HFFc6 (cell line): ENCODE data around the gene BRD3. TPM values are rescaled to one million over a fixed set of nuclear protein-coding genes. Genes with fewer than 3 reads are reported as not detected.
A peak's percentile ranks its signal among the peaks of the same experiment; 100 is the strongest.

Source experiments
- DNase-seq: peaks from one replicate; pipeline ENCODE4 v3.0.0-alpha.2; 2018
- H3K27ac Mint-ChIP-seq: 2 replicates; pipeline ENCODE4 v1.8.0; 2020; ENCODE audit warnings: mild to moderate bottlenecking, mixed read lengths
- H3K27me3 Mint-ChIP-seq: 2 replicates; pipeline ENCODE4 v1.8.0; 2021; ENCODE audit warnings: mild to moderate bottlenecking, moderate library complexity, mixed read lengths; ENCODE audit not compliant: insufficient read depth
- H3K36me3 Mint-ChIP-seq: 2 replicates; pipeline ENCODE4 v1.8.0; 2021; ENCODE audit warnings: low read depth, mixed read lengths
- H3K4me1 Mint-ChIP-seq: 2 replicates; pipeline ENCODE4 v1.8.0; 2020; ENCODE audit warnings: low read depth, mixed read lengths
- H3K4me3 Mint-ChIP-seq: 2 replicates; pipeline ENCODE4 v1.8.0; 2020; ENCODE audit warnings: mild to moderate bottlenecking, moderate library complexity, mixed read lengths
- H3K9me3 Mint-ChIP-seq: 2 replicates; pipeline ENCODE4 v1.8.0; 2020; ENCODE audit warnings: mild to moderate bottlenecking, mixed read lengths
- total RNA-seq, 6 experiments: library from RNA; stranded (reverse); fragmentation: NEBNext Ultra II Directional; extraction: Animal tissue kit (Norgen Biotek cat#: 25700); gene quantifications; 2 replicates in 1 of 6; 3 replicates in 5 of 6; pipeline ENCODE4 v1.2.3, GENCODE V29; 2021
- TF ChIP-seq, protein P1 (sequence below): fragments of 200-600 bp; sonication (generic); IDR thresholded peaks from 2 replicates; pipeline ENCODE4 v1.5.0; 2021; ENCODE audit warnings: antibody characterized with exemption, mild to moderate bottlenecking

Gene BRD3
- total RNA-seq, 6 experiments from 2014 or later = 17.1 to 20.9 (median 18.6) TPM

DNA sequence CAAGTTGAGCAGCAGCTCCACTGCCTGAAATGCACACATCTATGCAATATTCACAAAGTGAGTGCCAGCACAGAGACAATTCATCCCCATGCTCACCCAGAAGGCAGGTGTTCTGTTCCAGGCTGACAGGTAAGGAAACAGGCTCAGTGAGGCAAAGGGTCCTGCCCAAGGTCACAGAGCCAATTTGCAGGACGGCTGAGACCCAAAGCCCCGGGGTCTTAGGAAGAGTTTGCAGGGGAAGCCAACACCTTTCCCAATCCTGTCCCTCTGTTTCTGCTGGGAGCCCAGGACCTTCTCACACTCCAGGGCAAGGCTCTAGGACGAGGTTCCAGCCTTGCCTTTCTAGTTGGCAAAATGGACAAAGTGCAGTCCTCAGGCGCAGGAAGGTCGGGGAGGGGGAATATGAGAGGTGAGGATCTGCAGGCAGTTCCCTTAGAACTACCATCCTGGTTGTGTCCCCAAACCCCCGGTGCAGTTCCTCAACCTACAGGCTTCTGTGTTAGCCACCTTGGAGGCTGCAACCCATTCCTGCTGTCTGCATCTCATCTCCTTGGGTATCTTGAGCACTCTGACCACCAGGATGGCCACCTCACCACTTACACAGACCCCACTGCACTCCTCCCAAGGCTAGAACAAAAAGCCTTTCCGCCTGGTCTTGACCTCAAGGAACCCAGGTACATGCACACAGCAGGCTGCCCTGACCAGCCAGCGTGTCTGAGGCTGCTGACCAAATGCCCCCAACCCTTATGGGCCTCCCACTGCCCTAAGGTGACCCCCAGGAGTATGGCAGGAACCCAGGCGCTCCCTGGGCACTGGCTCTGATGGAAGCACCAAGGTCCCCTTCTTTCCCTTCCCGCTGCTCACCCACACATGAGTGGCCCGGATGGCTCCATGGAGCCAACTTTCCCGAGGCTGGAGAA lies 1.9 kb upstream of the BRD3 start:
- Mint-ChIP-seq H3K36me3 (no peaks in the 10 kb centered on the region), H3K4me1 (peaks cover 22% of the 10 kb centered on the region), H3K9me3 (peaks cover 2% of the 10 kb centered on the region; the same call in 1 of the 2 replicates), H3K27ac (no peak overlapping the region), H3K27me3 (peaks cover 49% of the 10 kb centered on the region), H3K4me3 (peak overlapping the region; percentile 88)
- TF ChIP-seq, protein P1, sequence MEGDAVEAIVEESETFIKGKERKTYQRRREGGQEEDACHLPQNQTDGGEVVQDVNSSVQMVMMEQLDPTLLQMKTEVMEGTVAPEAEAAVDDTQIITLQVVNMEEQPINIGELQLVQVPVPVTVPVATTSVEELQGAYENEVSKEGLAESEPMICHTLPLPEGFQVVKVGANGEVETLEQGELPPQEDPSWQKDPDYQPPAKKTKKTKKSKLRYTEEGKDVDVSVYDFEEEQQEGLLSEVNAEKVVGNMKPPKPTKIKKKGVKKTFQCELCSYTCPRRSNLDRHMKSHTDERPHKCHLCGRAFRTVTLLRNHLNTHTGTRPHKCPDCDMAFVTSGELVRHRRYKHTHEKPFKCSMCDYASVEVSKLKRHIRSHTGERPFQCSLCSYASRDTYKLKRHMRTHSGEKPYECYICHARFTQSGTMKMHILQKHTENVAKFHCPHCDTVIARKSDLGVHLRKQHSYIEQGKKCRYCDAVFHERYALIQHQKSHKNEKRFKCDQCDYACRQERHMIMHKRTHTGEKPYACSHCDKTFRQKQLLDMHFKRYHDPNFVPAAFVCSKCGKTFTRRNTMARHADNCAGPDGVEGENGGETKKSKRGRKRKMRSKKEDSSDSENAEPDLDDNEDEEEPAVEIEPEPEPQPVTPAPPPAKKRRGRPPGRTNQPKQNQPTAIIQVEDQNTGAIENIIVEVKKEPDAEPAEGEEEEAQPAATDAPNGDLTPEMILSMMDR = no peak
- no peak for DNase-seq

DNA sequence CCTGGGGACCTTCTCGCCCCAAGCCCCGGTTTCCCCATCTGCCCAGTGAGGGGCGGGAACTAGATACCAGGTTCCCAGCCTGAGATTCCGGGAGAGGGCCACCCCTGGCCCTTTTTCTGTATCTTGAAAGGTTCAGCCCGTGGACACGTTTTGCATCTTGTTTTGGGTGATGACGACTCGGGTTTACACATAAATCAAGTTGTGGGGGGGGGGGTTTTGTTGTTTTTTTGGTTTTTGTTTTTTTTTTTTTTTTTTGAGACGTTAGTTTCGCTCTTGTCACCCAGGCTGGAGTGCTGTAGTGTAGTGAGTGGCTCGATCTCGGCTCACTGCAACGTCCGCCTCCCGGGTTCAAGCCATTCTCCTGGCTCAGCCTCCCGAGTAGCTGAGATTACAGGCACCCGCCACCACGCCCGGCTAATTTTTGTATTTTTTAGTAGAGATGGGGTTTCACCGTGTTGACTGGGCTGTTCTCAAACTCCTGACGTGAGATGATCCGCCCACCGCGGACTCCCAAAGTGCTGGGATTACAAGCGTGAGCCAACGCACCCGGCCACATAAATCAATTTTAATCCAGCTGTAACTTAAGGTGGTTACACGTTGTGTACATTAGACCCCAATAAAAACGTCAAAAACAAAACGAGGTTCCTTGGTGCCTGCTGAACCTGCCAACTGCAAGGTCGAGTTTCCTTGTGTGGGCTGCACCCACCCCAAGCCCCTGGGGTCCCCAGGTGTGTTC lies 1.1 kb upstream of the BRD3 start:
- no peaks in the 10 kb centered on the region for H3K36me3 Mint-ChIP-seq
- no peak for DNase-seq
- no peaks in the 10 kb centered on the region for H3K9me3 Mint-ChIP-seq
- H3K27me3 Mint-ChIP-seq = peaks cover 43% of the 10 kb centered on the region
- peaks cover 22% of the 10 kb centered on the region for H3K4me1 Mint-ChIP-seq
- TF ChIP-seq, protein P1 = no peak
- H3K27ac Mint-ChIP-seq = peak overlapping the region; percentile 57; the same call in 1 of the 2 replicates
- H3K4me3 Mint-ChIP-seq = peak overlapping the region; percentile 88

DNA sequence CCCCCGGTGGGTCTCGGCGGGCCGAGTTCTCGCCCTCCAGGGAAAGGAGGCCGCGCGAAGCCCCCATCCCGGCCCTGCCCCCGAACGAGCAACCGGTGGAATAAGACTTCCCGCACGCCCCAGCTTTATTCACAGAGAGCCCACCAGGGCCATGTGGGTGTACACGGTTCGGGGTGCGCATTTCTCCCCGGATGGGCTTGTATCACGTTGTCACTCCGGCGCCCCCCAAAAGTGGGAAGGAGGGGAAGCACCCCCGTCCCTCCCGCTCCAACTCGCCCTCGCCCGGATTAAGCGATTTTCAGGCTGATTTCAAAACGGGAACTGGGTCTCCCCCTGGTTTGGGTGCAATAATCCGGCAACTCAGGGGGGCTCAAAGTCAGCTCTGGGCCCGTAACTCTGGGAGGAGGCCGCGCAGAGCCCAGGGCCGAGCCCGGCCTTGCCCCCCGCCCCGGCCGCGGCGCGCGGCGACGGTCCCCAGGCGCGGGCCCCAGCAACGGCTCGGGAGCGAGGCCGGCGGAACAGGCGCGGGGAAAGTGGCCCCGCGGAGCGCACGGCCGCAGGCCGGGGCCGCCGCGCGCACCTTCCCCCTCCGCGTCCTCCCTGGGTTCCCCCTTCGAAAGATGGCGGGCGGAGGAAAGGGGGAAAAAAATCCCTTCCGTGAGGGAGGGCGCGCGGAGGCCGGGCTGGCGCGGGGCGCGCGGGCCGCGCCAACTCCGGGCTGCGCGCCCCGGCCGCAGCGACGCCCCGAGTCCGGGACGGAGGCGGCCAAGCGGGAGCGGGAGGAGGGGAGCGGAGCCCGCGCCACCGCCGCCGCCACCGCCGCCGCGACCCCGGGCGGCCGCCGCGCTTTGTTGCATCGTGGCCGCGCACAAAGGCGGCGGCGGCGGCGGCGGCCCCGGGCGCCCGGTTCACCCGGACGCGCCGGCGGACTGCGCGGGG lies 644 bp downstream of the BRD3 start:
- peaks cover 22% of the 10 kb centered on the region for H3K4me1 Mint-ChIP-seq
- TF ChIP-seq, protein P1 = no peak
- H3K27ac Mint-ChIP-seq = peak overlapping the region; percentile 92
- no peak for DNase-seq
- no peaks in the 10 kb centered on the region for H3K36me3 Mint-ChIP-seq
- no peaks in the 10 kb centered on the region for H3K9me3 Mint-ChIP-seq
- H3K4me3 Mint-ChIP-seq = peak overlapping the region; percentile 93
- H3K27me3 Mint-ChIP-seq = peaks cover 27% of the 10 kb centered on the region

DNA sequence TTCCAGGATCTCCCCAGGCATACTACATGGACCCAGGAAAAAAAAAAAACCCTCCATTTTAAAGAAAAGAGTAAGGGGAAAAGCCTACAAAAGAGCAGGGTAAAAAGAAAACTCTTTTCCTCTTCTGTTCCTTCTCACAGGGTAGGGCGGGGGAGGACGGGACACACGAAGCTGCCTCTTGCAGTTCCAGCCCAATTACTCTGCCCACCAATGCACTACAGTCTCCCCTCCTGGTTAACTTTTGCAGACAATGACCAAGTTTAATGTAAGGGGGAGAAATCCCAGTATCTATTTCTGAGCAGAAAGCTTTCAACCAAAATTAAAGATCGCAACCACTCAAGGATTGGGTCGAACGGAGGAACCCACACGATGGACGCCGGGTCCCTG lies 1.3 kb downstream of the BRD3 start:
- H3K27me3 Mint-ChIP-seq = peaks cover 25% of the 10 kb centered on the region
- peaks cover 22% of the 10 kb centered on the region for H3K4me1 Mint-ChIP-seq
- no peak for DNase-seq
- H3K4me3 Mint-ChIP-seq = peak overlapping the region; percentile 93
- H3K36me3 Mint-ChIP-seq = no peaks in the 10 kb centered on the region
- TF ChIP-seq, protein P1 = no peak
- H3K27ac Mint-ChIP-seq = peak overlapping the region; percentile 92
- no peaks in the 10 kb centered on the region for H3K9me3 Mint-ChIP-seq
